ENCODE measurements around the gene ADGRE2. TPM values are rescaled to one million over a fixed set of nuclear protein-coding genes. Genes with fewer than 3 reads are reported as not detected.
A peak's percentile ranks its signal among the peaks of the same experiment; 100 is the strongest.

The ADGRE2 gene
- total RNA-seq, 2 donors from 2014 or later, result 1.3 to 1.8 TPM

DNA sequence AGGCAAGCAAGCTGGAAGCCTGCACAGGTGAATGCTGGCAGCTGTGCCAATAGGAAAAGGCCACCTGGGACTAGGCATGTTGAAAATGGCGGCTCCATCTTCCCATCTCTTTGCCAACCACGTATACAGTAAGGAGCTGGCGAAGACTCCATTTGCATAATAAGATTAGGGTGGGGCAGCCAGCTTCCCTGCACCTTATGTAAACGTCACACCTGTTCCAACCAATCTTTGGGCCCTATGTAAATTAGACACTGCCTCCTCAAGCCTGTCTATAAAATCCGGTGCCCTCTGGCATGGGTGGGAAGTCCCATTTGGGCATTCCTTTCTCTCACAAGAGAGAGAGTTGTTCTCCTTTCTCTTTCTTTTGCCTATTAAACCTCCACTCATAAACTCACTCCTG, 16.8 kb downstream of the ADGRE2 start:
- DNase-seq, result no peak
- TF ChIP-seq, protein P1, sequence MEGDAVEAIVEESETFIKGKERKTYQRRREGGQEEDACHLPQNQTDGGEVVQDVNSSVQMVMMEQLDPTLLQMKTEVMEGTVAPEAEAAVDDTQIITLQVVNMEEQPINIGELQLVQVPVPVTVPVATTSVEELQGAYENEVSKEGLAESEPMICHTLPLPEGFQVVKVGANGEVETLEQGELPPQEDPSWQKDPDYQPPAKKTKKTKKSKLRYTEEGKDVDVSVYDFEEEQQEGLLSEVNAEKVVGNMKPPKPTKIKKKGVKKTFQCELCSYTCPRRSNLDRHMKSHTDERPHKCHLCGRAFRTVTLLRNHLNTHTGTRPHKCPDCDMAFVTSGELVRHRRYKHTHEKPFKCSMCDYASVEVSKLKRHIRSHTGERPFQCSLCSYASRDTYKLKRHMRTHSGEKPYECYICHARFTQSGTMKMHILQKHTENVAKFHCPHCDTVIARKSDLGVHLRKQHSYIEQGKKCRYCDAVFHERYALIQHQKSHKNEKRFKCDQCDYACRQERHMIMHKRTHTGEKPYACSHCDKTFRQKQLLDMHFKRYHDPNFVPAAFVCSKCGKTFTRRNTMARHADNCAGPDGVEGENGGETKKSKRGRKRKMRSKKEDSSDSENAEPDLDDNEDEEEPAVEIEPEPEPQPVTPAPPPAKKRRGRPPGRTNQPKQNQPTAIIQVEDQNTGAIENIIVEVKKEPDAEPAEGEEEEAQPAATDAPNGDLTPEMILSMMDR (IDR thresholded peaks at IDR 0.05), result no peak
- Histone ChIP-seq H3K9me3 (no peaks in the 10 kb centered on the region), H3K36me3 (no peaks in the 10 kb centered on the region), H3K4me3 (no peak overlapping the region), H3K4me1 (no peaks in the 10 kb centered on the region), H3K27ac (no peak overlapping the region), H3K27me3 (no peaks in the 10 kb centered on the region), H3K9ac (ENCODE audit: low read depth in 2 of 2, low read length in 2 of 2) (no peak overlapping the region)
- intact Hi-C loops (cut with DNase I), result no loop called here

DNA sequence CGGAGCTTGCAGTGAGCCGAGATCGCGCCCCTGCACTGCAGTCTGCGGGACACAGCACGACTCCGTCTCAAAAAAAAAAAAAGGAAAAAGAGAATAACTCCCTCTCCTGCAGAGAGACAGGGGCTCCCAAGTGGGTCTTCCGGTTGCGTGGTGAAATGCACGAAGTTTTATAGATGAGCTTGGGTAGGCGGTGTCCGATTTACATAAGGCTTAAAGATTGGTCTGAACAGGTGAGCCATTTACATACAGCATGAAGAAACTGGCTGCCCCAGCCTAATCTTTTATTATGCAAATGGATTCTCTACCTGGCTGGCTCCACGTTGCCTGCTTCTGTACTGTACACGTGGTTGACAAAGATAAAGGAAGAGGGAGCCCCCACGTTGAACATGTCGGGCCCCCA, 19.5 kb downstream of the ADGRE2 start:
- Histone ChIP-seq H3K4me1 (no peaks in the 10 kb centered on the region), H3K4me3 (peak overlapping the region; percentile 3), H3K9ac (ENCODE audit: low read depth in 2 of 2, low read length in 2 of 2) (no peak overlapping the region), H3K36me3 (no peaks in the 10 kb centered on the region), H3K9me3 (no peaks in the 10 kb centered on the region), H3K27me3 (no peaks in the 10 kb centered on the region), H3K27ac (no peak overlapping the region)
- DNase-seq, result peak; percentile 21
- intact Hi-C loops (cut with DNase I), result no loop called here
- TF ChIP-seq, protein P1 (IDR thresholded peaks at IDR 0.05), result no peak

DNA sequence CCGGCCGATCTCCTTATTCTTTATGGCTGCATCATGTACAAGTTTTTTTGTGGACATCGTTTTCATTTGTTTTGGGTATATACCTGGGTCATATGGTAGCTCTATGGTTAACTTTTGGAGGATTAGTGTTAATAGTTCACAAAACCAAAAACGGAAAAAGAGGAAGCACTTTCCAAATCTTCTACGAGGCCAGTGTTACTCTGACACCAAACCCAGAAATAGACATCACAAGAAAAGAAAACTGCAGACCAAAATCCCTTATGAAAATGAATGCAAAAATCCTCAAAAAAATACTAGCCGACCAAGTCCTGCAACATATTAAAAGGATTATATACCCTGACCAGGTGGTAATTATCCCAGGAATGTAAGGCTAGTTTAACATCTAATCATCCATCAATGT, 29.8 kb downstream of the ADGRE2 start:
- Histone ChIP-seq H3K27me3 (no peaks in the 10 kb centered on the region), H3K4me3 (no peak overlapping the region), H3K36me3 (no peaks in the 10 kb centered on the region), H3K4me1 (no peaks in the 10 kb centered on the region), H3K27ac (no peak overlapping the region), H3K9ac (ENCODE audit: low read depth in 2 of 2, low read length in 2 of 2) (no peak overlapping the region), H3K9me3 (no peaks in the 10 kb centered on the region)
- TF ChIP-seq, protein P1 (IDR thresholded peaks at IDR 0.05), result no peak
- DNase-seq, result no peak
- intact Hi-C loops (cut with DNase I), result no loop called here

DNA sequence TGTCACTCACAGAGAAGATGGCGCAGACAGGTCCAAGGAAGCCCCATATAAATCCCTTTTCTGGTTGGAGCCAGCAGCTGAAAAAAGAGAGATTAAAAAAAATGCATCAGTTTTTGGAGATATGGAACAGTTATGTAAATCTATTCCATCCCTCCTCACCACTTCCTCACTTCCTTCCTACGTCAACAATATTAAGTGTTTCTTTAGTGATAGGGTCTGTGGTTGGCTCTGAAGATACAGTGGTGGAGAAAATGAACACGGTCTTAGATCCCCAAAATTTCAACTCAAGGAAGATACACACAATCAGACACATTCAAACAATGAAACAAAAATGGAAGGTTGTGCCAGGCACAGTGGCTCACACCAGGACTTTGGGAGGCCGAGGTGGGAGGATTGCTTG, 31.5 kb downstream of the ADGRE2 start:
- H3K9ac ChIP-seq (ENCODE audit: low read depth in 2 of 2, low read length in 2 of 2), result no peak overlapping the region
- intact Hi-C loops (cut with DNase I), result no loop called here
- TF ChIP-seq, protein P1 (IDR thresholded peaks at IDR 0.05), result no peak
- no peak overlapping the region for H3K4me3 ChIP-seq
- H3K9me3 ChIP-seq, result no peaks in the 10 kb centered on the region
- no peaks in the 10 kb centered on the region for H3K4me1 ChIP-seq
- no peaks in the 10 kb centered on the region for H3K27me3 ChIP-seq
- DNase-seq, result no peak
- H3K27ac ChIP-seq, result no peak overlapping the region
- no peaks in the 10 kb centered on the region for H3K36me3 ChIP-seq

DNA sequence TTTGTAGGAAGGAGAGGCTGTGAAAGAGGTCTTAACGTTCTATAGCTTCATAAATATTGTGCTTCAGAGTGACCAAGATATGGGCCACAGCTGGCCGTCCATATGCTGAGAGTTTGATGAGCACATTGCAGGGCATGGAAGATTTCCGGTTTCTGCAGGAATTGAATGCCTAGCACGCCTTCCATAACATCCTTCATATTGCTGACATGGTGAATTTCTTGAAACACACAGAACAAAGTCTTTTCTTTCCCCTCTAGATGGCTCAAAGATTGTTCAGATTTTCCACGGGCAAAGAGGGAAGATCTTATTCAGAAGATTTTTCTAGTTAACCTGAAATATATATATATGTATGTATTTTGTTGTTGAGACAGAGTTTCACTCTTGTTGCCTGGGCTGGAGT, 42.4 kb downstream of the ADGRE2 start:
- H3K27ac ChIP-seq, result no peak overlapping the region
- no peak overlapping the region for H3K4me3 ChIP-seq
- TF ChIP-seq, protein P1 (IDR thresholded peaks at IDR 0.05), result no peak
- no peaks in the 10 kb centered on the region for H3K36me3 ChIP-seq
- H3K4me1 ChIP-seq, result no peaks in the 10 kb centered on the region
- H3K9ac ChIP-seq (ENCODE audit: low read depth in 2 of 2, low read length in 2 of 2), result no peak overlapping the region
- intact Hi-C loops (cut with DNase I), result no loop called here
- H3K27me3 ChIP-seq, result no peaks in the 10 kb centered on the region
- DNase-seq, result no peak
- H3K9me3 ChIP-seq, result no peaks in the 10 kb centered on the region

DNA sequence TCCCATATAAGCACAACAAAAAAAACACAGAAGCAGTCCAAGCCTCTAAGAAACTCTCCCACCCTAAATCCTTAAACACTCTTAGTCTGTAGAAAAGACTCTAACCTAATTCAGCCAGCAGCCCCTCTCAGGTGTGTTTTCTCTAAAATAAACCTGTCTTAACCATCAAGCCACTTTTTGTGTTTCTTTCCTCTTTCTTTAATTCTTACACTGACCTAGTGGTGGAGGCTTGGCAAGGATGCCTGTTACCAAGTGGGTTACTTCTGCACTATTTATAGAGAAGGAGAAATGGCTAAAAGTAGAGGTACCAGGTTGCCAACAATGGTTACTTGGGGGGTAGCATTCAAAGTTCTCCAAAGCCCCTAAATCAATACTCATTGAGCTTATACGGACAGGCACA, 44.8 kb downstream of the ADGRE2 start:
- Histone ChIP-seq H3K9ac (ENCODE audit: low read depth in 2 of 2, low read length in 2 of 2) (no peak overlapping the region), H3K9me3 (no peaks in the 10 kb centered on the region), H3K4me3 (no peak overlapping the region), H3K27me3 (no peaks in the 10 kb centered on the region), H3K36me3 (no peaks in the 10 kb centered on the region), H3K4me1 (no peaks in the 10 kb centered on the region), H3K27ac (no peak overlapping the region)
- intact Hi-C loops (cut with DNase I), result no loop called here
- TF ChIP-seq, protein P1 (IDR thresholded peaks at IDR 0.05), result no peak
- DNase-seq, result no peak
